H1 (cell line): ENCODE data around the gene USP53. TPM values are rescaled to one million over a fixed set of nuclear protein-coding genes. Genes with fewer than 3 reads are reported as not detected.

ENCODE experiments used
- CTCF ChIA-PET: fragments of 300-600 bp; sonication (Branson Sonifier 250); formaldehyde crosslinking; loops from one replicate; lab custom pipeline; 2021; ENCODE audit not compliant: partially characterized antibody; lab: Charles Lee
- POLR2A ChIA-PET: fragments of 300-600 bp; sonication (Branson Sonifier 250); formaldehyde crosslinking; loops from one replicate; lab custom pipeline; 2021; ENCODE audit warnings: inconsistent platforms; ENCODE audit not compliant: partially characterized antibody; lab: Charles Lee
- DNase-seq, 2 experiments: peaks; one replicate each; pipeline versions ENCODE4 v3.0.0 to v3.0.0-alpha.2; 2010 to 2022; ENCODE audit warnings: low spot score in 2 of 2, low read depth in 1 of 2, mixed read lengths in 1 of 2
- FAIRE-seq: peaks from 2 replicates; lab custom pipeline; 2011; peaks lifted over from hg19 to GRCh38; lab: Jason Lieb, UNC
- H2AFZ ChIP-seq: 2 replicates; pipeline ENCODE4 v1.8.1; 2012; ENCODE audit warnings: low read length, inconsistent platforms
- H2AK5ac ChIP-seq: 2 replicates; pipeline ENCODE4 v1.6.1; 2013; ENCODE audit warnings: low read depth, low read length
- H2BK120ac ChIP-seq: replicated peaks from 2 replicates; pipeline ENCODE3; 2013; ENCODE audit warnings: low read depth, low read length, inconsistent platforms
- H2BK12ac ChIP-seq: 2 replicates; pipeline ENCODE4 v1.6.1; 2013; ENCODE audit warnings: low read depth, low read length
- H2BK15ac ChIP-seq: 2 replicates; pipeline ENCODE4 v1.6.1; 2013; ENCODE audit warnings: low read length
- H2BK20ac ChIP-seq: 2 replicates; pipeline ENCODE4 v1.6.1; 2013; ENCODE audit warnings: low read length
- H2BK5ac ChIP-seq: 2 replicates; pipeline ENCODE4 v1.6.1; 2013; ENCODE audit warnings: low read depth, low read length
- H3K14ac ChIP-seq: 2 replicates; pipeline ENCODE4 v1.6.1; 2013; ENCODE audit warnings: inconsistent platforms; ENCODE audit not compliant: insufficient read length
- H3K18ac ChIP-seq: 2 replicates; pipeline ENCODE4 v1.6.1; 2013; ENCODE audit warnings: low read length; ENCODE audit errors: extremely low read depth
- H3K23ac ChIP-seq: 2 replicates; pipeline ENCODE4 v1.6.1; 2013; ENCODE audit warnings: inconsistent platforms; ENCODE audit not compliant: insufficient read length
- H3K23me2 ChIP-seq: 2 replicates; pipeline ENCODE4 v1.6.1; 2013; ENCODE audit warnings: low read depth, low read length
- H3K27ac ChIP-seq: 2 replicates; pipeline ENCODE4 v1.6.1; 2011; ENCODE audit warnings: low read depth, low read length, inconsistent platforms
- H3K27me3 ChIP-seq, 4 experiments: replicated peaks in 1 of 4; 1 replicate in 1 of 4; 2 replicates in 3 of 4; pipeline versions ENCODE4 v1.6.1 to v1.8.1; 2011 to 2013; ENCODE audit warnings: low read length in 3 of 4, mild to moderate bottlenecking in 3 of 4, inconsistent platforms in 2 of 4, mixed read lengths in 2 of 4, moderate library complexity in 1 of 4; ENCODE audit not compliant: control insufficient read depth in 3 of 4, insufficient read depth in 3 of 4; ENCODE audit errors: extremely low read depth in 1 of 4
- H3K36me3 ChIP-seq, 4 experiments: 2 replicates each; pipeline versions ENCODE4 v1.6.1 to v1.8.1; 2011 to 2013; ENCODE audit warnings: mild to moderate bottlenecking in 4 of 4, low read length in 3 of 4, moderate library complexity in 2 of 4, control low read depth in 1 of 4, inconsistent platforms in 1 of 4; ENCODE audit not compliant: insufficient read depth in 4 of 4, control insufficient read depth in 2 of 4
- H3K4ac ChIP-seq: replicated peaks from 2 replicates; pipeline ENCODE3; 2013; ENCODE audit warnings: low read length, low read depth, mixed read lengths, inconsistent platforms; ENCODE audit not compliant: insufficient read length
- H3K4me1 ChIP-seq, 4 experiments: replicated peaks in 1 of 4; 1 replicate in 1 of 4; 2 replicates in 3 of 4; pipeline versions ENCODE4 v1.6.1 to v1.8.1; 2011 to 2013; ENCODE audit warnings: low read length in 3 of 4, inconsistent platforms in 2 of 4, mixed read lengths in 1 of 4; ENCODE audit not compliant: insufficient read depth in 4 of 4, control insufficient read depth in 3 of 4
- H3K4me2 ChIP-seq, 2 experiments: 2 replicates each; pipeline versions ENCODE4 v1.6.1 to v1.8.1; 2011 to 2013; ENCODE audit warnings: low read depth in 2 of 2, low read length in 2 of 2, control low read depth in 1 of 2, inconsistent platforms in 1 of 2, mild to moderate bottlenecking in 1 of 2; ENCODE audit not compliant: insufficient read depth in 1 of 2
- H3K4me3 ChIP-seq, 4 experiments: fragments of 200-600, 300-600 bp in 1 of 4; sonication (generic), shearing (Covaris generic), sonication (Bioruptor Twin) in 1 of 4; 2 replicates each; pipeline versions ENCODE4 v1.5.1 to v1.8.1; 2011 to 2016; ENCODE audit warnings: low read length in 4 of 4, low read depth in 3 of 4, control low read depth in 2 of 4, inconsistent platforms in 2 of 4, mild to moderate bottlenecking in 2 of 4, mixed read lengths in 1 of 4, moderate library complexity in 1 of 4; ENCODE audit not compliant: insufficient read depth in 2 of 4; ENCODE audit errors: extremely low read depth in 1 of 4
- H3K56ac ChIP-seq: replicated peaks from 2 replicates; pipeline ENCODE3; 2013; ENCODE audit warnings: low read depth, mild to moderate bottlenecking, mixed read lengths, low read length, inconsistent platforms; ENCODE audit not compliant: insufficient read length
- H3K79me1 ChIP-seq: 2 replicates; pipeline ENCODE4 v1.6.1; 2013; ENCODE audit warnings: low read depth, low read length, control low read depth
- H3K79me2 ChIP-seq, 2 experiments: 2 replicates each; pipeline versions ENCODE4 v1.6.1 to v1.8.1; 2012 to 2013; ENCODE audit warnings: low read length in 2 of 2, mild to moderate bottlenecking in 2 of 2, inconsistent platforms in 1 of 2; ENCODE audit not compliant: insufficient read depth in 2 of 2, control insufficient read depth in 1 of 2
- H3K9ac ChIP-seq, 4 experiments: replicated peaks in 1 of 4; 1 replicate in 1 of 4; 2 replicates in 3 of 4; pipeline versions ENCODE4 v1.6.1 to v1.8.1; 2011 to 2013; ENCODE audit warnings: low read depth in 3 of 4, low read length in 3 of 4, control low read depth in 2 of 4, mild to moderate bottlenecking in 2 of 4, moderate library complexity in 2 of 4, inconsistent platforms in 1 of 4; ENCODE audit errors: extremely low read depth in 1 of 4
- H3K9me3 ChIP-seq, 2 experiments: 2 replicates each; pipeline versions ENCODE4 v1.6.1 to v1.8.1; 2012 to 2013; ENCODE audit warnings: mild to moderate bottlenecking in 2 of 2, moderate library complexity in 2 of 2, control low read depth in 1 of 2, inconsistent platforms in 1 of 2, low read depth in 1 of 2, low read length in 1 of 2, mixed read lengths in 1 of 2; ENCODE audit not compliant: insufficient read depth in 2 of 2
- H4K20me1 ChIP-seq, 2 experiments: replicated peaks in 1 of 2; 2 replicates each; pipeline versions ENCODE3 to v1.8.1; 2011 to 2013; ENCODE audit warnings: inconsistent platforms in 2 of 2, low read length in 2 of 2, mild to moderate bottlenecking in 1 of 2; ENCODE audit not compliant: insufficient read depth in 2 of 2, control insufficient read depth in 1 of 2
- H4K5ac ChIP-seq: 2 replicates; pipeline ENCODE4 v1.6.1; 2013; ENCODE audit warnings: low read length, low read depth, mixed read lengths, inconsistent platforms; ENCODE audit not compliant: insufficient read length
- H4K8ac ChIP-seq: 2 replicates; pipeline ENCODE4 v1.8.0; 2013; ENCODE audit warnings: mild to moderate bottlenecking, moderate library complexity, low read length, inconsistent platforms; ENCODE audit not compliant: insufficient read depth; ENCODE audit errors: extremely low read depth
- H4K91ac ChIP-seq: replicated peaks from 2 replicates; pipeline ENCODE3; 2013; ENCODE audit warnings: low read length, mixed read lengths, inconsistent platforms; ENCODE audit not compliant: insufficient read length
- BACH1 ChIP-seq: IDR thresholded peaks from 2 replicates; pipeline ENCODE4 v1.6.1; 2012; ENCODE audit warnings: low read length, improper control_type of control experiment
- WGBS, 2 experiments: shearing (Covaris generic) in 1 of 2; methylation state at CpG; one replicate each; pipeline versions ENCODE4 v1.1.6 to v1.1.7; 2013 to 2015; ENCODE audit warnings: low lambda C conversion rate in 2 of 2, mixed read lengths in 2 of 2, inconsistent platforms in 1 of 2, low coverage in 1 of 2, missing lambda C conversion rate in 1 of 2; ENCODE audit not compliant: insufficient replicate concordance in 2 of 2, insufficient coverage in 1 of 2, insufficient read length in 1 of 2; ENCODE audit errors: extremely low coverage in 1 of 2, missing lambda C conversion rate in 1 of 2; 5-methylcytosine and 5-hydroxymethylcytosine counted together
- polyA plus RNA-seq, 7 experiments: library from polyadenylated mRNA; depleted of rRNA in 3 of 7; stranded (reverse) in 5 of 7; unstranded in 2 of 7; fragments of >200 nt in 5 of 7; fragments of 200-250 nt in 2 of 7; gene quantifications; 1 replicate in 5 of 7; 2 replicates in 1 of 7; 4 replicates in 1 of 7; pipeline versions ENCODE4 v1.2.1 to v1.2.3, GENCODE V29; 2011 to 2013; ENCODE audit warnings: missing spikeins in 2 of 7, mixed read lengths in 2 of 7
- total RNA-seq: library from RNA; stranded (reverse); fragmentation: NEBNext Ultra II Directional; extraction: Animal tissue kit (Norgen Biotek cat#: 25700); gene quantifications from 2 replicates; pipeline ENCODE4 v1.2.1, GENCODE V29; 2021

The USP53 gene
- total and polyA plus RNA-seq, 2 of the 8 experiments (the other 6 are each of a cell fraction or from before 2014, with no cell fraction given) = 2.9 to 14.9 TPM

- WGBS, 2 experiments = 86% methylated on average over 1 of the region's 1 CpG; no CpG with 5 or more reads in 1 of the 2 experiments
- no peak overlapping the region for H3K9ac ChIP-seq
- no peak overlapping the region for H2AK5ac ChIP-seq
- no peak for DNase-seq
- no peak overlapping the region for H2BK120ac ChIP-seq
- no peaks in the 10 kb centered on the region for H4K20me1 ChIP-seq
- H3K4me1 ChIP-seq = no peaks in the 10 kb centered on the region
- no peak overlapping the region for H3K14ac ChIP-seq
- no peaks in the 10 kb centered on the region for H3K27me3 ChIP-seq
- POLR2A ChIA-PET = interaction anchor here (0.8 kb wide), 1 partner anchor 10 kb away, joined by 3 read pairs; a partner anchor contains a TSS
- no peaks in the 10 kb centered on the region for H3K79me2 ChIP-seq
- no peak overlapping the region for H3K27ac ChIP-seq
- no peak overlapping the region for H3K4ac ChIP-seq
- H4K8ac ChIP-seq = no peak overlapping the region
- H3K36me3 ChIP-seq = no peaks in the 10 kb centered on the region
- H2AFZ ChIP-seq = no peak overlapping the region
- H4K91ac ChIP-seq = no peak overlapping the region
- H3K18ac ChIP-seq = no peak overlapping the region
- H3K4me3 ChIP-seq = no peak overlapping the region
- H3K9me3 ChIP-seq = no peaks in the 10 kb centered on the region
- no peaks in the 10 kb centered on the region for H3K79me1 ChIP-seq
- no peak overlapping the region for H3K4me2 ChIP-seq
- H4K5ac ChIP-seq = no peak overlapping the region
- no peak for TF ChIP-seq BACH1
- H2BK15ac ChIP-seq = no peak overlapping the region
- FAIRE-seq = no peak
- no peak overlapping the region for H2BK12ac ChIP-seq
- CTCF ChIA-PET = interaction anchor here (0.5 to 1.9 kb wide), 4 partner anchors 179 to 249 kb away, joined by 3 to 7 read pairs (median 4); no protein-coding TSS in a partner anchor
- no peak overlapping the region for H2BK20ac ChIP-seq
- H2BK5ac ChIP-seq = no peak overlapping the region
- H3K23ac ChIP-seq = no peak overlapping the region
- no peak overlapping the region for H3K56ac ChIP-seq
- H3K23me2 ChIP-seq = no peaks in the 10 kb centered on the region
These were observed 98.3 kb downstream of the USP53 start for GRCh38 chr4:119310826-119311225.
